Measurements from ENCODE around the gene DCANP1. TPM values are rescaled to one million over a fixed set of nuclear protein-coding genes. Genes with fewer than 3 reads are reported as not detected.

The DCANP1 gene
- total RNA-seq, 1 experiment from 2014 or later: not detected

- no peak for TF ChIP-seq CTCF (IDR thresholded peaks at IDR 0.05; ENCODE audit: insufficient read depth in 1 of 2, low read depth in 1 of 2, low read length in 1 of 2, severe bottlenecking in 1 of 2, unreplicated experiment in 1 of 2)
- Mint-ChIP-seq H3K27me3 (ENCODE audit: insufficient read depth, unreplicated experiment) (peaks cover 5% of the 10 kb centered on the region), H3K27ac (ENCODE audit: unreplicated experiment) (no peak overlapping the region), H3K4me3 (ENCODE audit: unreplicated experiment) (no peak overlapping the region), H3K9me3 (ENCODE audit: unreplicated experiment) (peaks cover 9% of the 10 kb centered on the region), H3K4me1 (ENCODE audit: low read depth, unreplicated experiment) (peaks cover 10% of the 10 kb centered on the region), H3K36me3 (ENCODE audit: insufficient read depth, unreplicated experiment) (no peaks in the 10 kb centered on the region)
- no peak for DNase-seq
- H3K9me3 ChIP-seq: no peaks in the 10 kb centered on the region
- no TSS peak for BruUV-seq (replicated peaks)
- ChIA-PET POLR2A (no interaction called here), CTCF (no interaction called here)
- no peaks in the 10 kb centered on the region for H3K36me3 ChIP-seq (ENCODE audit: control insufficient read depth, insufficient read depth, low read length)
- H3K4me1 ChIP-seq: no peaks in the 10 kb centered on the region; the same call in 1 of the 2 replicates
- no peak overlapping the region for H3K4me3 ChIP-seq (ENCODE audit: low read depth, low read length)
- intact Hi-C loops (cut with micrococcal nuclease; ENCODE audit: unreplicated experiment): no loop called here
- H3K27me3 ChIP-seq (replicated peaks; ENCODE audit: control insufficient read depth, insufficient read depth, low read length): no peaks in the 10 kb centered on the region
These were observed 30.1 kb downstream of the DCANP1 start for GRCh38 chr5:135417083-135417482.

- Mint-ChIP-seq H3K4me1 (ENCODE audit: low read depth, unreplicated experiment) (peaks cover 12% of the 10 kb centered on the region), H3K36me3 (ENCODE audit: insufficient read depth, unreplicated experiment) (no peaks in the 10 kb centered on the region), H3K27ac (ENCODE audit: unreplicated experiment) (no peak overlapping the region), H3K27me3 (ENCODE audit: insufficient read depth, unreplicated experiment) (no peaks in the 10 kb centered on the region), H3K4me3 (ENCODE audit: unreplicated experiment) (no peak overlapping the region), H3K9me3 (ENCODE audit: unreplicated experiment) (no peaks in the 10 kb centered on the region)
- H3K9me3 ChIP-seq: no peaks in the 10 kb centered on the region
- CTCF ChIA-PET: no interaction called here
- POLR2A ChIA-PET: no interaction called here
- DNase-seq: no peak
- intact Hi-C loops (cut with micrococcal nuclease; ENCODE audit: unreplicated experiment): no loop called here
- no peak overlapping the region for H3K4me3 ChIP-seq (ENCODE audit: low read depth, low read length)
- H3K36me3 ChIP-seq (ENCODE audit: control insufficient read depth, insufficient read depth, low read length): no peaks in the 10 kb centered on the region
- BruUV-seq (replicated peaks): no TSS peak
- peaks cover 11% of the 10 kb centered on the region for H3K4me1 ChIP-seq
- no peaks in the 10 kb centered on the region for H3K27me3 ChIP-seq (replicated peaks; ENCODE audit: control insufficient read depth, insufficient read depth, low read length)
- TF ChIP-seq CTCF (IDR thresholded peaks at IDR 0.05; ENCODE audit: insufficient read depth in 1 of 2, low read depth in 1 of 2, low read length in 1 of 2, severe bottlenecking in 1 of 2, unreplicated experiment in 1 of 2): no peak
These were observed 42.1 kb downstream of the DCANP1 start for GRCh38 chr5:135405082-135405481.

- H3K4me1 ChIP-seq: peaks cover 23% of the 10 kb centered on the region
- intact Hi-C loops (cut with micrococcal nuclease; ENCODE audit: unreplicated experiment): no loop called here
- H3K27me3 ChIP-seq (replicated peaks; ENCODE audit: control insufficient read depth, insufficient read depth, low read length): no peaks in the 10 kb centered on the region
- ChIA-PET CTCF (interaction anchor here (0.5 kb wide), 1 partner anchor 159 kb away, joined by 3 read pairs; no protein-coding TSS in a partner anchor), POLR2A (no interaction called here)
- H3K4me3 ChIP-seq (ENCODE audit: low read depth, low read length): no peak overlapping the region
- Mint-ChIP-seq H3K4me1 (ENCODE audit: low read depth, unreplicated experiment) (peaks cover 29% of the 10 kb centered on the region), H3K4me3 (ENCODE audit: unreplicated experiment) (no peak overlapping the region), H3K27ac (ENCODE audit: unreplicated experiment) (no peak overlapping the region), H3K27me3 (ENCODE audit: insufficient read depth, unreplicated experiment) (no peaks in the 10 kb centered on the region), H3K9me3 (ENCODE audit: unreplicated experiment) (no peaks in the 10 kb centered on the region), H3K36me3 (ENCODE audit: insufficient read depth, unreplicated experiment) (peaks cover 12% of the 10 kb centered on the region)
- no peak for TF ChIP-seq CTCF (IDR thresholded peaks at IDR 0.05; ENCODE audit: insufficient read depth in 1 of 2, low read depth in 1 of 2, low read length in 1 of 2, severe bottlenecking in 1 of 2, unreplicated experiment in 1 of 2)
- no peaks in the 10 kb centered on the region for H3K36me3 ChIP-seq (ENCODE audit: control insufficient read depth, insufficient read depth, low read length)
- BruUV-seq (replicated peaks): no TSS peak
- no peaks in the 10 kb centered on the region for H3K9me3 ChIP-seq
- no peak for DNase-seq
These were observed 45.1 kb downstream of the DCANP1 start for GRCh38 chr5:135402031-135402430.
